NCI-H1694 (cell line): ENCODE results near the gene FSIP1.

Experiments used
- DNase-seq: peaks from one replicate; lab custom pipeline; 2025; lab: John Stamatoyannopoulos, UW

FSIP1 gene

DNA sequence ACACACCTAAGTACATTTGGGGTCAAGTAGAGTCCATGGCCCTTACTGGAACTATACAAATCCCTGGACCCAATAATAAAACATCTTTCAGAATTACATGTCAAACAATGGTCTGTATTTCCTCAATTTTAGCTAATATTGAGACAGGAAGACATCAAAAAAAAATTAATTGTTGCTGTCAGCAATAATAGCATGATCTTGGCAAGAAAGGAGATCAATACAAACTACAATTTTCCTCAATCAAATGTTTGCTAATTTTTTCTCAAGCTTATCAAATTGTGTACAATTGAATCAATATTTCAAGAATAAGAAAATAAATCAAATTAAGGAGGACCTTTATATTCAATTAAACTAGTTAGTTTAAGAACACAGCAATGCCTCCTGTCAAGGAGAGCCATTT, 62.6 kb downstream of the FSIP1 start:
- DNase-seq = no peak

DNA sequence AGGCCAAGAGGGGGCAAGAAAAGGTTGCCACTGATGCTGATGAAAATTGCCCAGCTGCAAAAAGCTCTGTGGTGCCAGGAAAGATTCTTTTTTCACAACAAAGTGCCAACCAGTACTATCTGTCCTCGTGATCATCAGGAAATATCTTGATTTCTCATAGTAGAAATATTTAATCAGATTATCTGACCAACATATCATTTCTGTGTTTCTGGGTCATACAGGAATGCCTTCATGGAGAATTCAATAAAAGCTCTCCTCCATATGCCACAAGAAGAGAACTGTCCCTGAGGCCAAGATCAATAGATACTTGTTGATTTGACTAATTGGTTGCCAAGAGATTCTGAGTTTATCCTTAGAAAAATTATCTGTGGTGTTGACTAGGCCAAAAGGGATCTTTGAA, 63.5 kb downstream of the FSIP1 start:
- DNase-seq = no peak

DNA sequence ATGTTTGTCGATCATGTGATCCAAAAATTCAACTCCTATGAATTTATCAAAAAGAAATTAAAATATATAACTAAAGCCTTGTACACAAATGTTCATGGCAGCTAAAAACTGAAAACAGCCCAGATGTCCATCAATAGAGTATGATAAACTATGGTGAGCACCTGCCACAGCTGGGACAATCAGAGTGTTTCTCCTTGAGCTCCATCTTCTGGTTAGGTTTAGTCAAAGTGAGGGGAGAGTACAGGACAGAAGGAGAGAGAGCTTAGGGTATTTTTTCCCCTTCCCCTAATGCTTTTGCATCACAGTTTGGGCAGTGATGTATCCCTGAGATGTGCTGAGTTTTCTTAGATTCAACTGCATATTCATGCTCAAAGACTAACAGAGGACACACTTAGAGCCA, 65.5 kb downstream of the FSIP1 start:
- DNase-seq = no peak

DNA sequence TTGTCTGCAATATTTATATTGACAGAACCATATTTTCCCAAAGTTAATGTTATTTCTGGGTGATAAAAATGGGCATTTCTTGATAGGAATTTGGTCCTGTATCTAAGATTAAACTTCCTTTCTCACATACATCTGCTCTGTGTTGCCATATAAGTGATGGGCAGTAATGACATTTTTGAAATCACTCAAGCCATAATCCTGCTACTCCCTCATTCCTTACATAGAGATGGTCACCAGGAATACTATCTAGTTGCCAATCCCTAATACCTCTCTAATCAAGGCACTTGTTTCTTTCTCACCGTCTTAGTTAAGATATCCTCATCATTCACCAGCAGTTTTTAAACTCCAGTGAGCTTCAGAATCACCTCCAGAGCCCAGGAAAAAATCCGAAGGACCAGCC, 68.4 kb downstream of the FSIP1 start:
- DNase-seq = no peak

DNA sequence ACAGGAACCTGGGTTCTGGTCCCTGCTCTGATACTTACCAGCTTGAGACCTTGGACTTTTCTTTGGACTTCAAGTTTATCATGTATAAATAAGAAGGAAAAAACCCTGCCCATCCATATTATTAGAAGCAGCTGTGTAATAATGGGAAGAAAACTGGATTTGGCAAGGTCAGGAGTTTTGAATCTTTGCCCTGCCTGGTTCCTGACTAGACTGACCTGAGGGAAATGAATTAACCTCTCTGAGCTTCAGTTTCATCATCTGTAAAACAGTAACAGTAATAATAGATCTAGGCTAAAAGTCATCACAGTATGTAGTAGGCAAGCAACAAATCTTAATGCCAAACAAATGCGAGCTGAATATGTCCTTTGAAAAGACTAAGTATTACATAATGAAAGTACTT, 68.8 kb downstream of the FSIP1 start:
- no peak for DNase-seq

DNA sequence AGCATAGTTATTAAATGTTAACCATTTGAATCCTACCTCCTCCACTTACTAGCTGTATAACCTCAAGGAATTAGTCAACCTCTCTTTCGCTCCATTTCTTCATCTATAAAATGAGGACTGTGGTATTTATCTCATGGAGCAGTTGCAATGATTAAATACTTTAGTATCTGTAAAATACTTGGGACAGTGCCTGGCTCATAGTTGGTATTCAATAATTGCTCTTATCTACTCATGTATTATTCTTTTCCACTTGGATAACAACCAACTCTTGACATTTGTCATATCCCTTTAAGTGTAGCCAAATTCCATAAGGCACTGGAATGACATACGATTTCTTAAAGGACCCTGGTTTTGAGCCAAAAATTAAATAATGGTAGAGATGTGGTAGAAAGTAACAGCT, 72.0 kb downstream of the FSIP1 start:
- no peak for DNase-seq

DNA sequence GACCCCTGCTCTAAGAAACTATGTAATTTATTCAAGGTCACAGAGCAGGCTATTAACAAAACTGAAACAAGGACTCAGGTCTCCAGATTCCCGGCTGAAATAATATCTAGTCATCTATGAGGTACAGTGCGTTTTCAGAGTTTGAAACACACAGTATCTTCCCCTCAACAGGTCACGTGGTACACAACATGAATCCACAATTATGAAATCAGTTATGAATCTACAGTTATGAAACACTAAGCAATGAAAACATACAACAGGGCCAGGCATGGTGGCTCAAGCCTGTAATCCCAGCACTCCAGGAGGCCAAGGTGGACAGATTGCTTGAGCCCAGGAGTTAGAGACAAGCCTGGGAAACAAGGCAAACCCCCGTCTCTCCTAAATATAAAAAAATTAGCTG, 72.7 kb downstream of the FSIP1 start:
- DNase-seq = no peak

DNA sequence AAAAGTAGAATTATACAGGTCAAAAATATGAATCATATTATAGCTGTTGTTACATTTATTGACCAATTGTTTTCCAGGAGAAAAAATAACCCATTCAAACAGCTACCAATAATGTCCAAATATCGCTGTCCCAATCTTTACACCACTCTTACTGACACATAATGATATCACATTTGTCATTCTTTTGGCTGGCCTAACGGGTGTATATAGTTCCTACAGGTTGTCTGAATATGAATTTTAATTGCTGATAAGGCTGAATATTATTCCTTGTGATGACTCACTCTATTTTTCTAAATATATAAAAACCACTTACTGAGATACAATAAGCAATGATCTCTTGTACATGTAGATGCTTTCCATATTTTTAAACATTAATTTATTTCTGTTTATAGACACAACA, 76.4 kb downstream of the FSIP1 start:
- no peak for DNase-seq

DNA sequence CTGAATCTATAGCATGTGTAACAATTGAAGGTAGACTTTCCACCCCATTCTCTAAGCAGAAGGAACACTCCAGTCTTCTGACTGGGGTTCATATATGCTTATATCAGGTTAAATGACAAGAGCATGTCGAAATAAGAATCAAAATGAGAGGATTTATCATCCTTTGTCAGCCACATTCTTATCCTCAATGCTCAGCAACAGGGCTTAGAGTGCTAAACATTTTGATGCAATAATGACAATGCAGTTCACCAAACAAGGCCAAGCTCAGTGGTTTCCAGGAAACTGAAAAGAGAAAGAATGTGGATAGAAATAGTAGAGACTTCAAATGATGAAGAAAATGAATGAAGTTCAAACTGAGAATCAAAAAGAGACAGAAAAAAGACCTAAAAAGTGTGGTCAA, 78.0 kb downstream of the FSIP1 start:
- DNase-seq = no peak

DNA sequence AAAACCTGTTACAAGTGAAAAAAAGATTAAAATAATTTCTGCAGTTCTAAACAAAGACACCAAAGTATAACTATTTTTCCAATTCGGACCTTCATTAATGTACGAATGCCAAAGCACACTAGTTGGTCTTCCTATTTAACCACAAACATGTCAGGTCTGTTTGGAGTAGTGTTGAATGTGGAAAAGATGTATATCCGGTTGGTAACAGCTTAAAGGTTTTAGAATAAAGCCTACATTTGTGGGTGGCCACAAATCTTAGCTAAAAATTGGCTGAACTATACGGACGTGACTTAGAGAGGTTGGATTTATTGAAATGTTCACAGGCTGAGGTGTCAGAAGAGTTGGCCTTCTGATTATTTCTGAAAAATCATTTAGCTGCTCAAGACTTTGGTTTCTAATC, 78.4 kb downstream of the FSIP1 start:
- DNase-seq = no peak

DNA sequence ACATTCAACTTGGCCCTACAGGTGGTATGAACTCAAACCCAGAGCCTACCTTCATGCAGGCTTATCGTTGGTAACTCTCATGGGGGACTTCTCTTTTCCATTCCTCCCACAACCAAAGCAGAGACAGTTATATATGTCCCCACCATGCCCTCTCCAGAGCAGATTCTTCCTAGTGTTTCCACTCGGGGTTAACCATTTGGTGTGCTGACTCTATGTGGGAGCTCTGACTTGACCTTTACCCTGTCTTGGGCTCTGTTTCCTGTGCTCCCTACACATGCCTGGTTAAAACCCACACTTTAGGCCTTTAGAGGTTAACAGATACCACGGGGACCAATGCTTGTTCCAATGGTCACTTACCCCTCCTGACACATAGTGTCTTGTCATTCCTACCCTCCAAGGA, 80.7 kb downstream of the FSIP1 start:
- DNase-seq = no peak

DNA sequence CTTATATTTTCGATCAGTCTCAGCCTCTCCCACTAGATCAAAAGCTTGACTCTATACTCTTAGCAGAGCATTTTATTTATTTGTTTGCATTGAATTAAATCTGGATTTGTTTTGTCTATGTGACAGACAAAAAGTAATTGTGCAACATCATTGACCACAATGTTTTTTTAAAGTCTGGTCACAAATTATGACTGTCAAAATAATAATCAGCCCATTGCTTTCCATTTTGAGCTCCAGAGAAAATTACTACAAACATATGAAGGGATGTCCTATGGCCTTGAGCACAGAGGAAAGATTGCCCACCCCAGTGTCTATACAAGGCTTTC, 82.3 kb downstream of the FSIP1 start:
- no peak for DNase-seq

DNA sequence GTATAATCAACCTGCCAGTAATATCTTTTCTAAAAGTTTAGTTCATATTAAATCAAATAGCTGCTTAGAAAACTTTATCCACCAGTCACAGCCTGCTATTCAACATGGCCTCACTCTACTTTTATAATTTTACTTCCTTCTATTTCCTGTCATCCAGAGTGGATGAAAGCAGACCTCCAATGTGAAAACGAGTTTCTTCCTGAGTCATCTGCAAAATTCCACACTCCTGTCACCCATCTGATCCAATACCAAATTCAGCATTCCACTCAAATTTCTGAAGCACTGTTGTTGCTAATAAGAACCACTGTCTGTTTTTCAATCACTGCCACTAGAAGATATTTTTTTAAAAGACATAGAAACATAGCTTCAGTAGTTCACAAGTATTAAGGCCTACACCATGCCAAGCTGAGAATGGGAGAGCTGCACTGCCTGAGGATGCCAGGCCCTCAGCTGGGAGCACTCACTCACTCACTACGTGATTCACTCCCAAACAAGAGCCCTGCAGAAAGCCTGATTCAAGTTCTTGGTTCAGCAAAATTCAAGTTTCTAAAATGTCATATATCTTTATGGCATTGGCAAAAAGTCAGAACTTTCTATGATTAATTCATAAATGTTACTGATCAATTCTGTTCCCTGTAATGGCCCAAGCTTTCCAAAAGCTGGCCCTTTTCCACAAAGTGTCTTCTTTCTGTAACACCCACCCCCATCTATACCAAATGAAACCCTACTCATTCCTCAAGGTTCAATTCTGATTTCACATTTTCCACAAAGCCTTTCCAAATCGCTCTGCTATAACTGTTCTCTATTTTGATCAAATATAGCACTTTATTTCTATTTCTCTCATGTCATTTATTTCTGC, 82.9 kb downstream of the FSIP1 start:
- DNase-seq = no peak

DNA sequence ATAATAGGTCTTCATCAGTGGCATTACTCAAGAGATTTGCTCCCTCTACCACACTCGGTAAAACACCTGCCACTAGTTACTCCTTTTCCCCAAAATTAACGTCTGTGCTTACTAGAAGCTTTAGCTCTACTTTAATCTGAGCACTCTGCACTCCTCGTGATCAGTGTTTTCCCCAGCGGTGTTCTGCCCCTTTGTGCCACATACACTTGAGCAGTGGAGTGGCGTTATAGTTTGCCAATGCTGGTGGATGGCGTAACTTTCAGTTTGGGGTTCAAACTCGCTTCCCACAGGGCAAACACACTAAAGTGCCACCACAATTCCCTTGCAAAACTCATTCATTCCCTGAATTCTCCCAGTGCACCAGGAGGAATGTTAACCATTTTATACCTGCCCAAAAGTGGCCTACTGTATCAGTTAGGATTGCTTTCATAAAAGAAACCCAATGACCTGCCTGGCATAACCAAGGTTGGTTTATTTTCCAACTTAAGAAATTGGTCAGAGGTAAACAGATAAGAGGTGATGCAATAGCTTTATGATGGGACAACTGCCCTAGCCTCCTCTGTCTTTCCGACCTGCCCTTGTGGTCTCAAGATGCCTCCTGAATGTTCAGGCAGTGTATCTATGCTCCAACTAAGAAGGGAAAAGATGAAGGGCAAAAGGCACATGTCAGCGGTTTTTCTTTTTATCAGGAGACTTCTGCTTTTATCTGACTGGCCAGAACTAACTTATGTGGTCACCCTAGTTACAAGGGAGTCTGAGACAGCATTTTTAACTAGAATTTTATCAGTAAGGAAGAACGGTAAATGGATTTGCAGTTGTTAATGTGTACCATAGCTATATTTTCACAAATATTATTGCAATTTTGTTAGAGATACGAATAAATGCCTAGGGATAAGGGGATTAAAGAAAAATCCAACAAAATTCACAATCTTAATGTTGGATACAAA, 83.9 kb downstream of the FSIP1 start:
- DNase-seq = no peak

DNA sequence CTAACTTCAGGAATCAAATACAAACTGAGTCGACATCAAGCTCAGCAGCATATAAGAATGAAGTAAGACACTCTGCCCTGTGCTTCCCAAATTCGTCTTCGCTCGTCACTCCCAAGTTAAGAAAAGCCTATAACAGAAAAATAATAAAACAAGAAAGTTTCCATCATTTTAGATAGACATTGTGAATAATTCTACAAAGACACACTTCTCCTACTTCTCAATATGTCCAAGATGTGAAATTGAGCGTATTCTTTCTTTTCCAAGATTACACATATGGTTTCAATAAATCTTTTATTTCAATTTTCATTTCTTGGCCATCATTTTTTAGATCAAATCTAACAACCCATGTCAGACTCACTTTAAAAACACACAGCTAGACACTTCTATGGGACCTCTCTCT, 85.1 kb downstream of the FSIP1 start:
- no peak for DNase-seq

DNA sequence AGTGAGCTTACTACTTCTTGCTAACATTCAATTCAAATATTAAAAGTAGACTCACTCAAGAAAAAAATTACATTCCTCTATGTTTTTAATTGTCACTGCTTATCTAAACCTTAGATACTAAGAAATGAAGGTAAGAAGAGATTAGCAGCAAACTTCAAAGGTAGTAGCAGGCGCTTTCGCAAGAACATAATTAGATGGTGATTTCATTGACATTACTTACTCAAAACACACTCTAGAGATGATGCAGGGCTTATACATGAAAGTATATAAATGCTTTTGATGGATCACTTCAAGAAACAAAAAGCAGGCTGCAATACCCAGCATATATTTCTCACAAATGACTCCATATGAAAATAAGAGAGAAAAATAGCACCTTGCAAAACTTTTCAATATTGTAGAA, 86.8 kb downstream of the FSIP1 start:
- no peak for DNase-seq

DNA sequence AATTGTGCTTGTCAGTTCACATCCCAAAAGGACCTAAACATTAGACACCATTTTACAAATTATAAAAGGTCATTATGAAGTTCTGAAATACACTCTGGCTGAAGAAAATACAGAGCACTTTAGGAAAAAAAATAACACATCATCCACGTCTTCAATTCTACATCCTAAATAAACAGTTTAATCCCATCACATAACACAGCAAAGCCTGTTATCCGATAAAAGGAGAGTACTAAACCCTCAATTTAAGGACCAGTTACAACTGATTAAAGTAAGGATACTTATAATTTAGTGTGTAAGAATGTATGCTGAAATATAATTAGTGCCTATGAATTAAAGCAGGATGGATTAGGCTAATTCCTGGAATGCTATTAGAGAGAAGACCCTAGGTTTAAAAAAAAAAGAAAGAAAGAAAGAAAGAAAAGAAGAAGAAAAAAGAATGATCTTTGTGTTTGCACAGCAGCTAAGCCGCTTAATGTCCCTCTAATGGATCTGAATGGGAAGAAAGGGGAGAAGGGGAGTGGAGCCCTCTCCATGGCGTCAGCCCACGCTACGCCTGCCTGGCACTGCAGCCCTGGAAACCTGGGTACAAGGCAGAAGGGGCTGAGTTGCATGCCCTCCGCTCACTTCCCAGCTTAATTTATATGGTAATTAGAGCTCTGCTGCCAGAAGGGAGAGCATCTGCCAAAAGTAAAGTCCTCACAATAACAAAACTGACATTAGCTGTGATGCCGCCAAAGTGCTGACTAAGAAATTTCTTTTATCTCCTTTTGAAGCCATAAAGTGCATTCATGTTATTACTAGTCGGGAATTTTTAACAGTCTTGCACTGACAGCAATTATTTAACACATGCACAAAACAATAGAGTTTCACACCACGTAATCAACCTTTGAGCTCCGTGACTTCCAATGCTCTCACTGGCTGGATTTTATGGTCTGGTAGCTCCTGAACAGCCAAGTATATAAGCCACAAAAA, 90.0 kb downstream of the FSIP1 start:
- DNase-seq = peak; percentile 87

DNA sequence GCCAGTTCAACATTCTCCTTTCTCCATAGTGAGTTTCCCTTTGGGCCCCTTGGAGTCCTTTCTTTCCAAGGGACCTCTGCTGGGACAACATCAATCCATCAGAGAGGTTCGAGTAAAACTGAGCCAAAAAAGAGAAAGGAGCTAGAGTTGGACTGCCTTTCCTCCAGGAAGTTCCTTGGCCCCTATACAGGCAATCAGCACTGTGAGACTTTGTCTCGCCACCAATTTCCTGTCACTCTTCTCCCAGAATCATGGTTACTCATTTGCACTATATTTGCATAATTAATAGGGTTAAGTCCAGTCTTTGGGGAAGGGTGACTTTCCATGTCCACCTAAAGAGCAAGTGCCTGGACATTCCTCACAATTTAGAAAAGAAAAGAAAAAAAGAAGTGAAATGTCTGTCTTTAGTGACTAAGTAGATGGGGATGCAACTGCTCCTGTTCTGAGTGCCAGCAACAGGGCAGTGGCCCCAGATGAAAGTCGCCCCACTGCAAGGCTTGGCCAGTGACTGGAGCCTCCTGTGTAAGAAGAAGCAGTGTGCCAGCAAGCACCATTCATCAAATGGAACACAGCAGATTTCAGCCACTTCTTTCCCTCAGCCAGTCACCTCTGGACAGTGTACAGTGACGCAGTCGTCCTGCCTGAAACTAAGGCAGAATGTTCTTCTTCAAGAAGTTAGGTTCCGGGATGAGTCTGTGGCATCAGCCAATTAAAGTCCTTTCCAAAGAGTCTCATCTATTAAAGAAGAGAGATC, 91.6 kb downstream of the FSIP1 start:
- no peak for DNase-seq

DNA sequence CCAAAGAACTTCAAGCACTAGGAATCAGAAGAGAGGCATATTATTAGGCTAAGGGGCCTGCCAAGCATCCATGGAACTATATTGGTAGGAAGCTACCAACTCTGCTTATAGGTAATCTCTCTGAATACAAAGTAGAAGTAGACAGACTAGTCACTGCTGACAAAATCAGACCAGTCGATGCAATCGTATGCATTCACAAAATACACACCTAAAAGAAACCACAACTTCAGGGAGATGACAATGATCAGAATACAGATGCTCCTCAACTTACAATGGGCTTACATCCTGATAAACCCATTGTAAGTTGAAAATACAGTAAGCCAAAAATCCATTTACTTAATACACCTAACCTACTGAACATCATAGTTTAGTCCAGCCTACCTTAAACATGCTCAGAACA, 94.7 kb downstream of the FSIP1 start:
- no peak for DNase-seq

DNA sequence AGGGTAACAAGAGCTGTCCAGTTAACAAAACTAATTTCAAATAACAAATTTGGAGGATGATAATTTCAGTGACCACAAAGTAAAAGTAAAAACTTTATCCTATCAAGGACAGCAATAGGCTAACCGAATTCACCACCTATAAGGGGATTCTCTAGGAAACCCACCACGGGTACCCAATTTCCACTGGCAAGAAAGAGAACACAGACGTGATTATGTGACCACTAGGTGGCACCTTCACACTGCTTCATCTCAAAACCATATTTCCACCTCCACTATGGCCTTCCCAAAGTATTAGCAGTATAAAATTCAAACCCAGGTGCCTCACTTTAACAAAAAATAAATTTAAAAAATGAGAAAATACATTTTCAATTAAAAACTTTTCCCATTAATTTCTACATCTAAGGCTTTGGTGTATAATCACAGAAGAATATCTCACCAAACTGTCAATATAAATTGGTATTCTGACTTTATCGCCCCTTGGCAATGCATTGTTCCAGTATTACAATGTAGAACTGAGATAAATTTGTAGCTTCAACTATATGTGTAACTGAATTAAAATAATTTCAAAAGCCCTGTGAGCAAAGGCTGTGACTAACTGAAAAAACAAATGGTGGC, 96.5 kb downstream of the FSIP1 start:
- DNase-seq = peak; percentile 77

DNA sequence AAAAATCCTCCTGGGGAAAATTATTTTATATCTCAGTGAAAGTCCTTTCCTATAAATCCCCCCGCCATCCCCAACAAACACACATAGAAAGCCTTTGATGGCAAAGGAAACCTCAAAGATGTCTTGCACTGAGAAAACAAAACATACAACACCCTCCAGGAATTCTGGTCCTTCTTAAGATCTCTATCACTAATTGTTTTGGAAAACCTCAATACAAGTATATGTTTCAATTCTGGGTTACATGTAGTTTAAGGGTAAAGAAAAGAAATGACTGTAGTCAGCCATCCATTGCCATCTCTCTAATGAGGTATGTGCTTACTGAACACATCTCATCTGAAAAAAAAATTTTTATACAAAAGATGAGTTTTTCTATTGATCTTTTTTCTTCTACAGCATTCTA, 97.3 kb downstream of the FSIP1 start:
- DNase-seq = no peak
